ACHN (cell line): Measurements from ENCODE around the gene IFTAP.
"Not testable (repeated sequence)": the region's sequence is repeated elsewhere in the genome, so short reads cannot be mapped to it uniquely, and the experiment has no call there.

Experiments
- DNase-seq: peaks from one replicate; pipeline ENCODE4 v3.0.0-alpha.2; 2015
- in situ Hi-C: cut with HindIII; loops from 2 replicates; pipeline ENCODE4 v1.10.0; 2017; ENCODE audit warnings: low sequenced_read_pairs, low pct_ligation_motif_present, low pct_unique_long_range_greater_than_20kb

IFTAP gene

DNA sequence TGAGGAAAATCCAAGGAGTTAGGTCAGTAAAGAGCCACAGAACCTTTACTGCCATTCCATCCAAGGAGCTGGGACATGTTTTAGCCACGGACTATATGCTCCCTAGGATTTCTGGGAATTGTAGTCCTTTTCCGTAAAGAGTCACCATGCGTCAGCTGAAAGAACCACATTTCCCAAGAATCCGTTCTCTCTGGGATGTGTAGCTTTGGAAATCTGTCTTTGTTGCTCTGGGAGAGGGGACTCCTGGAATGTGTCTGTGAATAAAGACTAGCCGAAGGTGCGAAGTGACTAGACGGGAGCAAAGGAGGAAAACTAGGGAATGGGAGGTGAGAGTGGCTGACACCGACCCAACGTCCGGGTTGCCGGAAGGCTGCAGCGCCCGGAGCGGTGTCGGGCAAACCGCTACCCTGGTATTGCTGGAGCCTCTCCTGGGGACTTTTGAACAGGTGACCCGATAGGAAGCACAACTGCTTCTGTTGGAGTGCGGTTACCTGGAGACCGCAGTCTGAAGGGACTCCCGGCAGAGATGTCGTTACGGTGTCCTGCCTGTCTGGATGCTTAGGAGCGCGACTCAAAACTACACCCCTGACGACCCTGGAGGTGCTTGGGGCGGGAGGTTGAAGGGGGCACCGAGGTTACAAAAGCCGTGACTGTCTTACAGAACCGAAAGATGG is at the start of gene IFTAP:
TSS of gene IFTAP (plus strand) at position 187 of the 674 bp plus-strand sequence. CDS start 15,602 bp downstream, outside the sequence.
- peak; percentile 85 for DNase-seq
- in situ Hi-C loops = no loop called here

DNA sequence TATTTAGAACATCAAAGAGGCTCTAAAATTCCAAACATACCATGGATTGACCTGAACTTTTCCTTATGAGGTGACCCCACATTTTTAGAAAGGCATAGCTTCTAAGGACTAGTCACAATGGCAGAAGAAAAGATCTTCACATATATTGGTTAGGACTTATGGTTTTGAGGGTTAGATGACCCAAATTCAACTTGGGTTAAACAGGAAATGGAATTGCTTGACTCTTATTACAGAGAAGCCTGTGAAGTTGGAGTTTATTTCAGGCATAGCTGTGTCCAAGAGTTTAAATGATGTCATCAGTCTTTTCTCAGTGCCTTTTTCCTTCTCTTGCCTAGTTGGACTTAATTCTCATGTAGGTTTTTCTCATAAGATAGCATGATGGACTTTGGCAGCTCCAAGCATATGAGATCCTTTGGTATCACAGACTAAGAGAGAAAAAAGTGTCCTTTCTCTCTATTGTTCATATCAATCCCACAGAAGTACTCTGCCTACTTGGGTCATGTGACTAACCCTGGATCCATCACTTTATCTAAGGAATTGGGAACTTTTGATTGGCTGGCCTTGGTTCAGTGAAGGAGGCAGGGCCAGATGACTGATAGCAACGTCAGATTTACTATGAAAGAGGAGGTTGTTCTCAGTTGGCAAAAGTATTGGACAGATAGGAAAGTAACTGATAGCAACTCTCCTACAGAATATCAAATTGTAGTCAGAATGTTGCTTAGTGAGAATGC is 43.8 kb upstream of the IFTAP start:
- DNase-seq = no peak

GRCh38 chr11:36557390-36557789 is 36.9 kb upstream of the IFTAP start:
- not testable (repeated sequence) for DNase-seq

More for the DNA sequence above, 43.8 kb upstream of the IFTAP start:
- in situ Hi-C loops = no loop called here

DNA sequence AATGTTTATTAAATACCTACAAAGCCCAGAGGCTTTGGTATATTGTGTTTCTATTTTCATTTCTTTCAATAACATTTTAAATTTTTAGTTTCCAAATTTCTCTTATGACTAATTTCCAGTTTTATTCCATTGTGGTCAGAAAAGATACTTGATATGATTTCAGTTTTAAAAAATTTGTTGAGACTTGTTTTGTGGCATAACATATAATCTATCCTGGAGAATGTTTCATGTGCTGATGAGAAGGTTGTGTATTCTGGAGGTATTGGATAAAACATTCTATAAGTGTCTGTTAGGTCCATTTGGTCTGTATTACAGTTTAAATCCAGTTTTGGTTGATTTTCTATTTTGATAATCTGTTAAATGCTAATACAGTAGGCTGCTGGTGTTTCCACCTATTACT is 36.3 kb upstream of the IFTAP start:
- in situ Hi-C loops = no loop called here

More at GRCh38 chr11:36557390-36557789, 36.9 kb upstream of the IFTAP start:
- in situ Hi-C loops = not testable (repeated sequence)

DNA sequence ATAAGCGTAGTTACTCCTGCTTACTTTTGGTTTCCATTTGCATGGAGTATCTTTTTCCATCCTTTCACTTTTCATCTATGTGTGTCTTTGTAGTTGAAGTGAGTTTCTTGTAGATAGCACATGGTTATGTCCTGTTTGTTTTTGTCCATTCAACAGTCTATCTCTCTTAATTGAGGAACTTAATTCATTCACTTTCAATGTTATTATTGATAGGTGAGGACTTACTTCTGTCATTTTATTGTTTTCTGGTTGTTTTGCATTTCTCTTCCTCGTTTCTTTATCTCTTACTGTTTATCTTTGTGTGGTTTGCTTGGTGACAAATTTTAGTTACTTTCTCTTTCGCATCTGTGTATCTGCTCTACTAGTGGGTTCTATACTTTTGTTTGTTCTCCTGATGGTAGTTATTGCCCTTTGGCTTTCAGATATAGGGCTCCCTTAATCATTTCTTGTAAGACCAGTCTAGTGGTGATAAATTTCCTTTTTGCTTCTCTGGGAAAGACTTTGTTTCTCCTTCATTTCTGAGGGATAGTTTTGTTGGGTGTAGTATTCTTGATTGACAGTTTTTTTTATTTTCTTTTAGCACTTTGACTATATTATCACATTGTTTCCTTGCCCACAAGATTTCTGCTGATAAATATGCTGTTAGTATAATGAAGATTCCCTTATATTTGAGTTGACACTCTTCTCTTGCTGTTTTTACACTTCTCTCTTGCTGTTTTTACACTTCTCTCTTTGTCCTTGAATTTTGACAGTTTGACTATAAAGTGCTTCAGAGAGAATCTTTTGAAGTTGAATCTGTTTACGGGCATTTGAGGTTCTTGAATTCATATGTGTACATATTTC is 35.5 kb upstream of the IFTAP start:
- no peak for DNase-seq
- in situ Hi-C loops = no loop called here

More for the DNA sequence above, 36.3 kb upstream of the IFTAP start:
- no peak for DNase-seq

DNA sequence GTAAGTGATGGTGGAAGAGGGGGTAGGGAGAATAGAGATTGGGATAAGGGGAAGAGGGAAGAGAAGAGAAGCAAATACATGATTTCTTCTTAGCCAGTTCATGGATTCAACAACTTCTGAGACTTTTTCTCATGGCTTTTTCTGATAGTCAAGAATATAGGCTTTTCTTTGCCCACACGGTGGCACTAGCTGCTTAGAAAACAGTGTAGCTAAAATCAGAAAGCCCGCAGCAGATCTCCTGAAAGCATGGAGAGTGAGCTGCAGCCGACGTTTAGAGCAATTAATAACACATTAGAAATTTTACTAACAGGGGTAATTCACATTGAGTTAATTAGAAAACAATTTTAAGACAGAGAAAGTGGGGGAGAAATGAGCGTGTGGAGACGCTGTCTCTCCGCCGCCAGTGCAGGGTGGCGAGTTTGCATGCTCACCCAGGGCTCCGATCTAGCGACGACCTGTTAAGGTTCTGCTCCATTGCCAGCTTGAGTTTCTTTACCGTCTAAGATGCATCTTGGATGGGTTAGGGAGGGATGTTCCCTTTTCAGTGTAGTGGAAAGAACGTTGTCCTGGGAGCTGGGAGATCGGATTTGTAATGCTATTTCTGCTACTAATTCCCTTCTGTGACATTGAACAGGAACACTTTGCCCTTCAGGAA is 29.8 kb upstream of the IFTAP start:
- peak; percentile 54 for DNase-seq
- in situ Hi-C loops = no loop called here

GRCh38 chr11:36565031-36565610 is 29.2 kb upstream of the IFTAP start:
- no peak for DNase-seq

DNA sequence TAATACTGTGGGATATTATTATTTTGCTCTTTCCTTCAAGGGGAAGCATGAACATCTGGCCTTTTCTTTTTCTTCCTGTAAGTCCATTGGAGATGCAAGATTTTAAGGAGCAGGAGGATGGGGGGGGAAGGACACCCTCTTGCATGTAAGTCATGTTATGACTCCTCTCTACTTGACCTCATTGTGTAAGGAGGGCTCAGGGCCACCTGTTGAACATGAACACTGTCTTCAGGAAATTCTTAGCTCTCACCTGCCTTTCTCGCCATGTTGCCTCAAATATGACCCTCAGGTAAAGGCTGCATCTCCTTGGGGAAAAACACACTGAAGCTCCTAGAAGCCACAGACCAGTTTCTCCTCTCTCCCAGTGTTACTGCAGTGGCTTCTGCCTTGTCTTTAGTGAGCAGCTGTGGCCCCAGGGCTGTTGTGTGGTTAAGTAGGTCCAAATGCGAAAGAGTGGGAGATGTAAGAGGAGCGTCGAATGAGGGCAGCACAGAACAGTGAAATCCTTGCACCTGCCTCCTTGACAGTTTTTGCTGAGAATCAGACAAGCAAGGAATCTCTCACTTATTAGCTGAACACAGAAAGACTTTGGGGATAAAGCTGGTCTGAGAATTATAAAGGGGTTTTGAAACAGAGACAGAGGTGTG is 27.8 kb upstream of the IFTAP start:
- DNase-seq = no peak
- in situ Hi-C loops = no loop called here

More at GRCh38 chr11:36565031-36565610, 29.2 kb upstream of the IFTAP start:
- in situ Hi-C loops = no loop called here

- DNase-seq = no peak
- in situ Hi-C loops = no loop called here
Measured at GRCh38 chr11:36567694-36568093, 26.6 kb upstream of the IFTAP start, which contains the start of gene RAG1. RAG1 (plus strand) TSS chr11:36568007; CDS start chr11:36573305, 5,298 bp downstream.

DNA sequence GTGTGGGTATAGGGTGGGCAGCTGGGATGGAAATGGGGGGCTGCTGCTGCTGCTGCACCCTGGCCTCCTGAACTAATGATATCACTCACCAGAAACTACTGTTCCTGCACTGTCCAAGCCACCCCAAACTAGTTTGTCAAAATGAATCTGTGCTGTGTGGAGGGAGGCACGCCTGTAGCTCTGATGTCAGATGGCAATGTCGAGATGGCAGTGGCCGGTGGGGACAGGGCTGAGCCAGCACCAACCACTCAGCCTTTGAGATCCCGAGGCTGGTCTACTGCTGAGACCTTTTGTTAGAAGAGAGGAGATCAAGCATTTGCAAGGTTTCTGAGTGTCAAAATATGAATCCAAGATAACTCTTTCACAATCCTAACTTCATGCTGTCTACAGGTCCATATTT is 25.2 kb upstream of the IFTAP start:
- in situ Hi-C loops = no loop called here
- no peak for DNase-seq

GRCh38 chr11:36574486-36574885 is 19.8 kb upstream of the IFTAP start:
- in situ Hi-C loops = no loop called here
- peak; percentile 4 for DNase-seq

- in situ Hi-C loops = no loop called here
- no peak for DNase-seq
Measured at GRCh38 chr11:36577373-36577772, 16.9 kb upstream of the IFTAP start.

GRCh38 chr11:36577859-36578258 is 16.4 kb upstream of the IFTAP start:
- DNase-seq = no peak
- in situ Hi-C loops = no loop called here

DNA sequence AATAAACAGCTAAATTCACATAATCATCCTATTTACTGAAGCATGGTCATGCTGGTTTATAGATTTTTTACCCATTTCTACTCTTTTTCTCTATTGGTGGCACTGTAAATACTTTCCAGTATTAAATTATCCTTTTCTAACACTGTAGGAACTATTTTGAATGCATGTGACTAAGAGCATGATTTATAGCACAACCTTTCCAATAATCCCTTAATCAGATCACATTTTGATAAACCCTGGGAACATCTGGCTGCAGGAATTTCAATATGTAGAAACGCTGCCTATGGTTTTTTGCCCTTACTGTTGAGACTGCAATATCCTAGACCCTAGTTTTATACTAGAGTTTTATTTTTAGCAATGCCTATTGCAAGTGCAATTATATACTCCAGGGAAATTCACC is 15.8 kb upstream of the IFTAP start:
- in situ Hi-C loops = no loop called here
- DNase-seq = no peak

GRCh38 chr11:36581536-36581935 is 12.8 kb upstream of the IFTAP start:
- DNase-seq = no peak
- in situ Hi-C loops = no loop called here

- in situ Hi-C loops = no loop called here
- DNase-seq = no peak
Measured at GRCh38 chr11:36583667-36584066, 10.6 kb upstream of the IFTAP start.

- in situ Hi-C loops = no loop called here
- DNase-seq = no peak
Measured at GRCh38 chr11:36586543-36586942, 7.8 kb upstream of the IFTAP start.

GRCh38 chr11:36588099-36588498 is 6.2 kb upstream of the IFTAP start:
- no peak for DNase-seq
- in situ Hi-C loops = no loop called here
